Measurements from ENCODE around the gene PHTF2.
"Not testable (repeated sequence)": the region's sequence is repeated elsewhere in the genome, so short reads cannot be mapped to it uniquely, and the experiment has no call there.

PHTF2 gene

GRCh38 chr7:77831953-77832352 is 33.4 kb downstream of the PHTF2 start:
- no peak for DNase-seq

GRCh38 chr7:77833136-77833535 is 34.6 kb downstream of the PHTF2 start:
- no peak for DNase-seq

- not testable (repeated sequence) for DNase-seq
Measured at GRCh38 chr7:77836425-77836824, 37.9 kb downstream of the PHTF2 start.

- no peak for DNase-seq
Measured at GRCh38 chr7:77837275-77837674, 38.7 kb downstream of the PHTF2 start.

- DNase-seq: no peak
Measured at GRCh38 chr7:77837966-77838365, 39.4 kb downstream of the PHTF2 start.

- no peak for DNase-seq
Measured at GRCh38 chr7:77838929-77839491, 40.4 kb downstream of the PHTF2 start.

GRCh38 chr7:77839919-77840318 is 41.3 kb downstream of the PHTF2 start:
- no peak for DNase-seq

GRCh38 chr7:77843194-77843593 is 44.6 kb downstream of the PHTF2 start:
- DNase-seq: no peak

- no peak for DNase-seq
Measured at GRCh38 chr7:77846317-77847092, 47.9 kb downstream of the PHTF2 start.

GRCh38 chr7:77855371-77856083 is 57.0 kb downstream of the PHTF2 start:
- DNase-seq: no peak

- no peak for DNase-seq
Measured at GRCh38 chr7:77858278-77858677, 59.7 kb downstream of the PHTF2 start.

GRCh38 chr7:77859343-77859742 is 60.8 kb downstream of the PHTF2 start:
- no peak for DNase-seq

- no peak for DNase-seq
Measured at GRCh38 chr7:77862691-77863090, 64.1 kb downstream of the PHTF2 start.

GRCh38 chr7:77863860-77864259 is 65.3 kb downstream of the PHTF2 start:
- DNase-seq: no peak

GRCh38 chr7:77866370-77866769 is 67.8 kb downstream of the PHTF2 start:
- no peak for DNase-seq

- no peak for DNase-seq
Measured at GRCh38 chr7:77866786-77867536, 68.4 kb downstream of the PHTF2 start.

- DNase-seq: no peak
Measured at GRCh38 chr7:77867537-77867865, 68.9 kb downstream of the PHTF2 start.

- DNase-seq: not testable (repeated sequence)
Measured at GRCh38 chr7:77872256-77872655, 73.7 kb downstream of the PHTF2 start.

- DNase-seq: not testable (repeated sequence)
Measured at GRCh38 chr7:77873416-77874327, 75.1 kb downstream of the PHTF2 start.

- no peak for DNase-seq
Measured at GRCh38 chr7:77877791-77878190, 79.2 kb downstream of the PHTF2 start.

- DNase-seq: no peak
Measured at GRCh38 chr7:77878500-77878899, 79.9 kb downstream of the PHTF2 start.

- DNase-seq: no peak
Measured at GRCh38 chr7:77879272-77879671, 80.7 kb downstream of the PHTF2 start.
